AG09319 (cell line): ENCODE data around the gene RUBCNL.

ENCODE experiments used
- DNase-seq: peaks from one replicate; pipeline ENCODE4 v3.0.0-alpha.2; 2010; ENCODE audit warnings: low read depth; ENCODE audit errors: extremely low read depth
- TF ChIP-seq, protein P1 (sequence below): IDR thresholded peaks from 2 replicates; pipeline ENCODE4 v1.5.1; 2011; ENCODE audit warnings: low read depth, mild to moderate bottlenecking, inconsistent platforms, low read length, moderate library complexity

RUBCNL gene

GRCh38 chr13:46396341-46396740 is 9.3 kb upstream of the RUBCNL start:
- TF ChIP-seq, protein P1, sequence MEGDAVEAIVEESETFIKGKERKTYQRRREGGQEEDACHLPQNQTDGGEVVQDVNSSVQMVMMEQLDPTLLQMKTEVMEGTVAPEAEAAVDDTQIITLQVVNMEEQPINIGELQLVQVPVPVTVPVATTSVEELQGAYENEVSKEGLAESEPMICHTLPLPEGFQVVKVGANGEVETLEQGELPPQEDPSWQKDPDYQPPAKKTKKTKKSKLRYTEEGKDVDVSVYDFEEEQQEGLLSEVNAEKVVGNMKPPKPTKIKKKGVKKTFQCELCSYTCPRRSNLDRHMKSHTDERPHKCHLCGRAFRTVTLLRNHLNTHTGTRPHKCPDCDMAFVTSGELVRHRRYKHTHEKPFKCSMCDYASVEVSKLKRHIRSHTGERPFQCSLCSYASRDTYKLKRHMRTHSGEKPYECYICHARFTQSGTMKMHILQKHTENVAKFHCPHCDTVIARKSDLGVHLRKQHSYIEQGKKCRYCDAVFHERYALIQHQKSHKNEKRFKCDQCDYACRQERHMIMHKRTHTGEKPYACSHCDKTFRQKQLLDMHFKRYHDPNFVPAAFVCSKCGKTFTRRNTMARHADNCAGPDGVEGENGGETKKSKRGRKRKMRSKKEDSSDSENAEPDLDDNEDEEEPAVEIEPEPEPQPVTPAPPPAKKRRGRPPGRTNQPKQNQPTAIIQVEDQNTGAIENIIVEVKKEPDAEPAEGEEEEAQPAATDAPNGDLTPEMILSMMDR, result no peak
- DNase-seq, result no peak

DNA sequence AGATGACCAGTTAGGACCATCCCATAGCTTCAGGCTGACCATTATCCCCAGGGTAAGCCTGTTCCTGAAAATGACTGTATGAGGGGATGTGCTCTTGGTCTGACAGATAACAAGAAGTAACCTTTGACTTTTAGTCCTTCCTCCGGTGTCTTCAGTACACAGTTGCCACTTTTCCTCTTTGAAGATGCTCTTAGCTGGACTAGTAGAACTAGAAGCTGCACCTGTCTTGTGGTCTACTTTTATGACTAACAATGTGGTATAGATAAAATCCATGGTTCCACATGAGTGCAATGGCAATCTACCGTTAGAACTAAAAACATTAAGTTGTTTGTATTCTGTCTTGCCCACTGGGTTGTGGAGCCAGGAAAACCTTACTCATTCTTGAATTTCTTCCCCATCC is 5.9 kb upstream of the RUBCNL start:
- TF ChIP-seq, protein P1, result no peak
- DNase-seq, result no peak

DNA sequence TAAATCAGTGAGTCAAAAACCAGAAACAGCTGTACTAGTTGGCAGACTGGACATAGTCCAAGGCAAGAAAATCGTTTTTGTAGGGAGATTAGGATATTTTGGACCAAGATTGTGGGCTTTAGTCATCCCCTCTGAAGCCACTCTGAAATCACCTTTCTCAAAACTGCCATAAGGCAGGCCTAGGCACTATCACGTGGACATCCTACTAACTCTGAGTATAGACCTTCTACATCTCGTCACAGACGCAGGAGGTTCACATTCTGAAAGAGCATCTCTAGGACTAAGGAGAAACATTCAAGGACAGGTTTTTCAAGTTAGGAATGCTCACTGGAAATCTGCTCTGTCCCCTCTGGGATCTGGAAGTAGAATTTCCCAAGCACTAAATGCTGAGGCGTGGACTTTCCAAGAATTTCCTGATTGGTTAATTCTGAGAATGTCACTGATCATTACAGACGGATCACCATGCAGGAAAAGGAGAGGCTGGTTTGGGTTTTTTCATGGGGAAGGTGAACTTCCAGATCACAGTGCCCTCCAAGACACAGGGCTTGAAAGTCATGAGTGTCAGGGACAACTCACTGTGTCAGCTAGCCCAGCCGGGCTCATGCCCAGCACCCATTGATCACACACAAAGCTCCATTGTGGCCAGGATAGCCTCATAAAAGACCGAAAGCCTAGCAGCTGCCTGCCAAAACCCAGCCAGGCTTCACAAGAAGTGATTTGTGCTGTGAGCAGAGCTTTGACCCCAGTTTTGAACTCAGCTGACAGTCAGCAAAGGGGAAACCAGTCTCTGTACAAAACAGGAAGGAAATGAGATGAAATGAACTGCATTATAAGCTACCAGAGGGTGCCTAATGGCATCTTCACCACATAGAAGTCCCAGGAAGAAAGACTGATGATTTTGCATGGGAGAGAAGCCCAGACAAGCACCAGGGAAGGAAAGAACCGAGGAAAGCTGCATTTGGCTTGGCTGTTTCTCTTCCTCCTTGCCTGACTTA is 2.7 kb upstream of the RUBCNL start:
- DNase-seq, result no peak
- TF ChIP-seq, protein P1, result no peak

- DNase-seq, result no peak
- TF ChIP-seq, protein P1, result no peak
Measured at GRCh38 chr13:46388846-46389245, 1.8 kb upstream of the RUBCNL start.

GRCh38 chr13:46388308-46388707 is 1.3 kb upstream of the RUBCNL start:
- DNase-seq, result no peak
- TF ChIP-seq, protein P1, result no peak

DNA sequence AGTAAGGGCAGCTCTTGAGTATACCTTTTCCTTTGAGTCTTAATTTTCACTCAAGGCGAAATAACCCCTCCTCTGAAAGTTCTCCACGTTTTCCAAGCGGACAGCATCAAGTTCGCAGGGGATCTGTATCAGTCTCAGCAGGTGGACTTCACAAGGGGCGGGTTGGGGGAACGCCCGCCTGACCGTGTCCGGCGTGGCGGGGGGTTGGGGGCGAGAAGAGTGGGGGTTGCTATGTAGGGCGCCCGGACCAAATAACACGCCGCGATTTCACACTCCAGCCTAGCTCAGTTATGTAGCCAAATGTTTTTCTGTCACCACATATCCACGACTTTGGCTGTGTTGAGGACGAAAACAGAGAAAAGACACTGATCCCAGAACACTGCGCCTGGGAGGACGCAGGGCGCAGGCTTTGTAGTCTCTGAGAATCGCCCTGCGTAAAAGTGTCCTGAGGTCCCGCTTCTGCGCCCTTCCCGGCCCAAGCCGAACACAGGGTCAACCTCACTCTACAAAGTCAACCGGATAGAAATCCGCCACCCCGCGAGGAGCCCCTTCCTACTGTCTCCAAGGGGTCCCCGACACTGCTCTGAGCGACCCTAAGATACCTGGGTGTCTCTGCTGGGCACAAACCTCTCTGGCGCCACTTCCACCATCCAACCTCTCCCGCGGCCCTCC is 524 bp downstream of the RUBCNL start:
- TF ChIP-seq, protein P1, result no peak
- DNase-seq, result no peak

GRCh38 chr13:46385946-46386345 is 1.1 kb downstream of the RUBCNL start:
- DNase-seq, result no peak
- TF ChIP-seq, protein P1, result no peak
